CD4-positive, alpha-beta T cell treated with Interleukin-1 beta for 1 hour (primary cell): ENCODE results near the gene EFNA5.

Source experiments
- DNase-seq, 2 donors: peaks; one replicate each; pipeline ENCODE4 v3.0.0-alpha.2; 2020 to 2022

EFNA5 gene

DNA sequence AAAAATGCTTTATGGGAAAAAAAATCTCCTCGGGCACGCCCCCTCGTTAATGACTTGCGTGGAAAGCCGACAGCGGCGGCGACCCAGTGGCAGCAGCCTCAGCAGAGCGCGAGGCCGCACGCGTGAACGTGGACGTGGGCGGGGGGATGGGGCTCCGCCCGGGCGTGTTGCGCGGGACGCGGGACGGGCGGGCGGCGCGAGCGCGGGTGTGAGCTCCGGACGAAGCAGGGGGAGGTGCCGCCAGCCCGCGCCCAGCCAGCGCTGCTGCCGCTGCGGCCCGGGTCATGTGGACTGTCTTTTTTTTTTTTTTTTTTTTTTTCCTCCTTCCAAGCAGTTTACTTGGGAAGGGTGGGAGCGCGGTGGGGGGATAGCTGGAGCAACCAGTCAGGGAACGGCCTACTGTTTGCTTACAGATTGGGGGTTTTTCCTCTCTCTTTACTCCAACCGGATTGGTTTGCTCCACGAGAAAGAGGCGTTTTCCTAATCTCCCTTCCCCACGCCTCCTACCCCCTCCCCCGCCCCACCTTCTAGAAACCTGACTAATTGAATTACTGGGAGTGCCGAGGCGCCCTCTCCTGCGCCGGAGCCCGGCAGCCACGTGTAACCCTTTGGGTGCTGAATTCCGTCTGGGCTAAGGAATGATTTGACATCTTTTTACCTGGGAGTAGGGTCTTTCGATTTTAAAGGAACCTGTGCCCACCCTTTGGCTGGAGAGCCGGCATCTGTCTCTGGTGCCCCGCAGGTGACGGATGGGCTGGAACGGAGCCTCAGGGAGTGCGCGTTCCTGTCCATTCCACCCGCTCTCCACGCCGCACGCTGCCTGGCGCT lies 1.7 kb upstream of the EFNA5 start:
- DNase-seq: no peak

DNA sequence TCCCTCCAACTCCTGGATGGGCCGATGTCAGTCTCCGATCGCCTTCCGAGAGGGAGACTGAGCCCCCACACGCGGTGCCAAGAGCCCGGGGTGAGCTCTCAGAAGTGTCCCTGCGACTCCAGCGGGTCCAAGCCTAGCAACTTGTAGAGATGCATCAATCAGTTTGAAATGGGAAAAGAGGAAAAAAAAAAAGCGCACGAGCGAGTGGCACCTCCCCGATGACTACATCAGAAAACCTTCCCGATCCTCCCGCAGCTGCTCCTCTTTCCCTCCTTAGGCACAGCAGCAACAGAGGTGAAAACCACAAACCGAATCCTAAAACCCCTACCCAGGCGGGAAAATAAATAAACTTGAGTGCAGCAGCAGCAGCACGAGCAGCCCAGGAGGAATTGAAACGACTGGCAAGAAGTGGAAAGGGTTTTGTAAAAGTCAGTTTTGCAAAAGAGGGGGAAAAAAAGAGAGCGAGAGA lies 1.0 kb upstream of the EFNA5 start:
- no peak for DNase-seq

DNA sequence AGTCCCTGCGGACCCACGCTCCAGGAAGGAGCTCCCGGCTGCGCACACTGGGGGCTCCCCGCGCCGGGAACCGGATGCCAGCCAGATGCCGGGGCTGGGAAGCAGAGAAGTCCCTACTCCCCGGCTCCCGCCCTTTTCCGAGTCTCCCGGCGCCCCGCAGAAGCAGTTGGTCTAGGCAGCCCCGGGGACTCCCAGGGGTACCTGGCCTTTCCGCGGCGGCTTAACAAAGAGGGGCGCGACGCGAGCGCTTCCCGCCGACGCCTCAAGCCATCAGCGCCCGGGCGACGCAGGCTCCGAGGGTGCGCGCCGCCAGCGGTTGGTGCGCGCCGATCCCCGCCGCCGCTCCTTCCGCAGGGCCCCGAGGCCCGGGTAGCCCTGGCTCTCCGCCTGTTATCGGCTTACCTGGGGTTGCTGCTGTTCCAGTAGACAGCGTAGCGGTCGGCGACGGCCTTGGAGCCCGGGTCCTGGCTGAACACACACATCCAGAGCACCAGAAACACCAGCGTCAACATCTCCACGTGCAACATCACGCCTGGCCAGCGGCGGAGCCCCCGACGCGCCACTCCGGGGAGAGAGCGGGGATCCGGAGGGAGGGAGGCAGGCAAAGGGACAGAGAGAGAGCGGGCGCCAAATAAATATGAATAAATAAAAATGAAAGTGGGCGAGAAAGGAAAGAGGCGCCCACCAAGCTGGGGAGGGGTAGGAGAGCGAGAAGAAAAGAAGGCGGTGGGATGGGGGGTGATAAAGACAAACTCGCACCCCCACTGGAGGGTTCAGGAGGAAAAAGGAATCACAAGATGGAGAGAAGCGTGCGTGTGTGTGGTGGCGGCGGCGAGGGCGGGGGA lies 428 bp downstream of the EFNA5 start:
- DNase-seq: no peak

DNA sequence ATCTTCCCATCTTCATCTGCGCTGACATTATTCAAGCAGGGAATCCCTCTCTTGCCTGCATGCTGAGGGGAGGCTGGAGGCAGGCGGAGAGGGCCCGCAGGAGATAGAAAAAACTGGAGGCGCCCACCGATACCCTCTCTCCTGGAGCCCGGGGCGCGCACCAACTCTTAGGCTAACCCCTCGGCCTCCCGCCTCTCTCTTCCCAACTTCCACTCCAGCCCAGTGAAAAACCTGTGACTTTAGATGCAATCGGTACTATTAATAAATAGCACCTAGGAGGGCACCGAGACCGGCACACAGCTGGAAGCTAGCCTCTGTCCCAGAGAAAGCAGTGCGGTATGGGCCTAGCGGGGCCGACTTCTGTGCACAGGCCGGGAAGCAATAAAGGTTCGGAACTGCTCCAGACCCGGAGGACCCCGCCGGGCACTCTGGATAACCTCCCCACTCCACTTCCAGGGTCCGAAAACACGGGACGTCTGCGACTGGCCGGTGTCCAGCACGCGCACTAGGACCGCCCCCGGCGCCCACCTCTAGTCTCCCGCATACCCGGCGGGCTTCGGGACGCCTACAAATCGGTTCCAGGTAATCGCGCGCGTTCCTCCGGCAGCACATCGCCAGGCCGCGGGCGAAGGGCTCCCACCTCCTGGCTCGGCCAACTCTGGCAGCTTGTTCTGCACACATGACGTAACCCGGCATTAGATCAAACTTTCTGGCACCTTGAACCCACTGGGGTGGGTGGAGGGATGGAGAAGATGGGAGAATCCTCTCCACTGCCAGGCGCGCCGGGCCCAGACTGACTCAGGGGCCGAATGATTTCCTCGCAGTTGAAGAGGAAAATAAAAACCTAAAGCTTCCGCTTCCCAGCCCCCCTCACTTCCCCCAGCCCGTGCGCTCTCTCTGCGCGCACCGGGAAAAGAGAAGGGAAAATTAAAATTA lies 1.4 kb downstream of the EFNA5 start:
- DNase-seq: no peak

DNA sequence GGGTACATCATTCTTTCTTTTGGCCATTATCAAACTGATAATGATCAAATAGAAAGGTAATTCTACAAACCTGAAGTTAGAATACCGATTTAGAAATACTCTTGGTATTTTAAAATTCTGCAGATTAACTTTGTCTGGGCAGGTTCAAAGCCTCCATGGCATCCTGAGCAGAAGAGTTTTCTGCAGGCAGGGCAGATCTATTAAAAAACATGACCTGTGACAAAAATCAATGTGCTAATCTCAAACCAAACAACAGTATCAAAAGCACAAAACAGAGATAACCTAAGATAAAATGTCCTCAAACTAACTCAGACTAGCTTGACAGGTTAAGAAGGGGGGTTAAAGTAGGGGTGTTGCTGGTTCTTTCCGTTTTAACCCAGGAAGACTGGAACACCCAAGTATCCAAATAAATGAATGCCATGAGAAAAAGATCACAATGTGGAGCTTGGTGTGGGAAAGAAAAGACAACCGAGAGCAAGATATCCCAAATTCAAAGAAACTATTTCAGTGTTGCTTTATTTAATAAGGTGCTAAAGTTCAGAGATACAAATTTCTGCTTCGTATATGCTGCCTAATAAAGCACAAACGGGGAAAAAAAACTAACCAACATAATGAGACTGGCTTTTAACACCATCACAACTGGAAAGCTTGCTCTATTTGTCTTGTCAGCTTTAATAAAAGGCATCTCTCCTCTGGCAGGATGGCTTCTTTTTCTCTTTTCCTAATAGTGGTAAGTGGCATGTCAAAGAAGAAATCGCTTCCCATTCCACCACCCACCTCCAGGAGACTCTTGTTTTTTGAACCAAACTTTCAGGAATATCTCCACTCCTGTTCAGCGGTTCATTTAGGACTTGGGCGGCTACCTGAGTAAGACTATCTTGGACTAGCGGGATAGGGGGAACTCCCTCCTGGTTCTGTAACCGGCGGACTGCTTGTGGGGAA lies 2.3 kb downstream of the EFNA5 start:
- no peak for DNase-seq

DNA sequence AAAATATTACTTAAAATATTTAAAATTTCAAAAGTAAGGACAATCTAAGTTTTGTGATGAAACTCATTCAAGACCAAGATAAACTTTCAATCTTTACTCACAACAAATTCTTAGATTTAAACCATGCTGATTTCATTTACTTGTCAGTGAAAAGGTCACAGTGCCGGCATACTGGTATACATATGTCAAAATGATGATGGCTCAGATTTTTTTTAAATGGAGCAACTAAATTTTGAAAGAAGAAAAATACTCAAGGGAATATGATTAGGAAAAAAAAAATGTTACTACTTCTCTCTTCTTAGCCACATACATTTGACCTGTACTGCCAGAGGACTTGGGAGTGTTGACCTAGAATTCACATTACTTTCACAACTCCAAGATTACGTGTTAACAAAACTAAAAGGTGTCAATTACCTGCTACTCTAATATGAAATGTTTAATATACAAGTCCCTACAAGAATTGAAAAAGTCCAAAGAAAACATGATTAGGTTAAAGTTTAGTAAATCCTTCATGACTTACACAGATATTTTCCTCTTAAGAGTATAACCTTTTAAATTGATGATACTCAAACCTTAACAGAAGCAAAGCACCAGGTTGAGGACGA lies 4.6 kb downstream of the EFNA5 start:
- no peak for DNase-seq

DNA sequence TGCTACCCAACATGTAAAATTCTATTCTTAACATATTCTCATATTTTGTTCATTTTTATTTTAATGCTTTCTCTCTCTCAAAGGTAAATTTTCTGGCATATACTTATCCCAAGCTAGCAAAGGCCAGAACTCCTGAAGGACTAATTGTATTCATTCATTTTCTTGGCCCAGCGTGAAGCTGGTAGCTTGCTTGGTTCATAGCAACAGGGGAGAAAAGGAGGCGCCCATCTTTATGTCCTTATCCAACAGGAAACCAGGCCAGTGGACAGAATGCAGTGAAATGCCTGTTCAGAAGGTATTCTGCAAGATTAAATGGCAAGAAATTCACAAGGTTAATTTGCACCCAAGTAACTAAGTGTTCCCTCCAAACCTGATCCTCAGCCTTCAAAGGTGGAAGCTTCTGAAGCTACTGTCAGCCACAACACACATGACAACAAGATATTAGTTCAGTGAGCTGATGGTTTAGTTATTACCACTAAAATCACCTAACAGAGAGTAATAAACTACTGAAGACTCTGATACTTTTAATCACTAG lies 5.6 kb downstream of the EFNA5 start:
- DNase-seq: no peak

DNA sequence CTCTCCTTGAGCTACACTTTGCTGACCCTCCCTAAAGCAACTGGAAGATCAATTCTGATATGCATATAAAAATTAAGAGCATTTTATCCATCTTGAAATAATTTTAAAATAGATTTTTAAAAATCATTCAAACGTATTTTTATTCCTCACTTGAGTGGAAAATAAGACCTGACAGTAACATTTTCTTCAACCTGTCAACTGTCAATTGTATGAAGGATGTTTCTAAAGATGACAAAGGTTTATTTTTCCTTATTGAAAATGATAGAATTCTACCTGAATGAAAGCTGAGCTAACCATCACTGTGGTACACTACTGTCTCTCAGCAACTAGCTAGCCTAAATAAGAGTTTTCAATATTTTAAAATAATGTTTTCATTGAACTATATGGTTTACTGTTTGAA lies 7.0 kb downstream of the EFNA5 start:
- no peak for DNase-seq

DNA sequence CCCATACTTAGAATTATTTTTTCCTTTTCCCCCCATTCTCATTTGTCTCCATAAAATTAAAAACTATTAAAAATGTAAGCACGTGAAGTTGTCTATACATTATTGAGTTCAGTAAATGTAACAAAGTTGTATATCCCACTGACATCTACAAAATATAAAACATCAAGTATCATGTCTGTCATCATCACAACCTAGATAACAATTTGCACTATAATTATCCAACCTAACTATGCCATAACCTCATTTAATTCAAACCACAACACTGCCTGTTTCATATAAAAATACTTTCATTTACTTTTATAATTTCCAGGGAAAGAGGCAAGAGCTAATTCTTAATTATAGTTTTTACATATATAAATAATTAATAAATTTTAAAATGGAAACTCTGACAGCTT lies 9.1 kb downstream of the EFNA5 start:
- no peak for DNase-seq

DNA sequence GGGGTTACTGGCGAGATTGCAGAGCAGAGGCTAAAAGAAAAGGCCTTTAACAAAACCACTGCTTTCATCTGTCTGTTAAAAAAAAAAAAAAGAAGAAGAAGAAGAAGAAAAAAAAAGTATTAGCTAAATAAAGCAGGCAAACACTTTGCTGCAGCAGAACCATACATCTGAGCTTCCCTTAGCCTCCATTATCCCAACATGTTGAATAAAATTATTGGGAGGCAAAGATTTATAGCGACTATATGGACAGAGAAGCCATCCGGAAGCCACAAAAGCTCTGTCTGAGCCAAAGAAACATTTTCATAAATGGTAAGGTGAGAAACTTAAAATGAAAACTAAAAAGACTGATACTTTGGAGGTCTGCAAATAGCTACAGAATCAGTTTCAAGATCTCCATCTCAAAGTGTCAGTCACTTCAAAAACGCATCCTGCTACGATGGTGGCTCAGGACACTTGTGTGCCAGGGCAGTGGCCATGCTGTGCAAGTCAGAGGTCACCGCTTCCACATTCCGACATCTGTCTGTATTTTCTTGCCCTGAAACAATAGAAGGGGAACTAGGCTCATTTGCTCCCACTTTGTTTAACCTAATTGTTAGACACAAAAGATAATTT lies 9.6 kb downstream of the EFNA5 start:
- DNase-seq: no peak

DNA sequence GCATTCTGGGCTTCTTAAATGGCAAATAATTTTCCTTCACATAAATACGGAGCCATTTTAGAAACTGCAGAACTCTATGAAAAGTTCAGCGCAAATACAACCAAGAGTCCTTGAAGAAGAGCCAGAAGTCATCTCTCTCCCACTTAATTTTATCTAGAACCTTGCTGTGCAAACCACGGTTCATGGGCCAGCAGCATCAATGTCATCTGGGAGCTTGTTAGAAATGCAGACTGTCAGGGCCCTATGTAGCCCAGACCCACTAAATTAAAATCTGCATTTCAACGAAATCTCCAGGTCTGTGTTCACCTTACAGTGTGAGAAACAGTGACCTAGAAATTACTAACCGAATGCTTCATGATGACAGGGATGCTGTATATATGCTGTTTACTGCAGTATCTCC lies 12.2 kb downstream of the EFNA5 start:
- no peak for DNase-seq

DNA sequence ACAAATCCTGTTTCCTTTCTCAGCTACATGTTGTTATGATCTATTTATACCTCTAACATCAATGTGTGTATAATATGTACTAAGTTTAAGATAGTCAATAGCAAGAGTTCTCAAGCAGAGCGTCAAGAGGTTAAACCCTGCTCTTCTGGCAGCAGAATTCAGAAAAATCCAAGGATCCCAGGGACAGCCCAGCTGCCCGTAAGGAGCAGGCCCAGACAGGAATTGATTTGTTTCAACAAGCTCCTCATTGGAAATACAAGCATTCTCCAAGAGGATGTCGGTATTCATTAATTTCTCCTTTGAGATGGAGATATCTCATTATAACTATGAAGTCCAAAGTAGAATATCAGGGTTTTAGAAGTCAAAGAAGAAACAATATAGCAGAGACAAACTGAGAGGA lies 14.9 kb downstream of the EFNA5 start:
- DNase-seq: no peak

DNA sequence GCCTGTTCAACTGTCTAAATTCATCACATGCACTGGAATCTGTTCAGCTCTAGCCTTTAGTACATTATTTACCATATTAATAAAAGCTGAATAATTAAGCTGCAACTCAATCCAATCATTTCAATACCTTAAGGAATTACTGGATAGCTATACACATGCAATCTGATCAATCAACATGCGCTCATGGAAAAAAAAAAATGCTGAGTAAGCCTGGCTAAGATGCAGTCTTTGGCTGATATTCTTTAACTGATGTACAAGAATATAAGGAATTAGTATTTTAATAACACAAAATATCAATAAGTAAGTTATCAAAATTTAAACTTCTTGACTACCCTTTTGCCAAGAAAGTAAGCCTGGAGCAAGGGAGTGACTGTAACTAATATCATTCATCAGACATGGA lies 15.9 kb downstream of the EFNA5 start:
- no peak for DNase-seq

DNA sequence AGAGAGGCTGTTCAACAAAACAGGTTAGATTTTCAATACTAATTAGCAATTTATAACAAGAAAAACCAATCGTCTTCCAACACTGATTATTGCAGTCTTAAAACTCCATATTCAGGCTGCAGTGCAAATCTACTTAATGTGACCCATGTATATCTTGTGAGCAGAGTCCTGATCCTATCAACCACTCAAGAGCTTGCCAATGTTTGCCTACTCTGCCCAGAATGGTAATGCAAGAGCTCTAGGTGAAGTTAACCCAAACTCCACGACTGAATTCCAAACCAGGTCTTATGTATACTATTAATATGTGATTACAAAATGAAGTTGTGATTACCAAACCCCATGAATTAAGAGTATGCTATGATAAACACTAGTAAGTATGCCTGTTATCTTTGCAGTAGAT lies 17.1 kb downstream of the EFNA5 start:
- no peak for DNase-seq

DNA sequence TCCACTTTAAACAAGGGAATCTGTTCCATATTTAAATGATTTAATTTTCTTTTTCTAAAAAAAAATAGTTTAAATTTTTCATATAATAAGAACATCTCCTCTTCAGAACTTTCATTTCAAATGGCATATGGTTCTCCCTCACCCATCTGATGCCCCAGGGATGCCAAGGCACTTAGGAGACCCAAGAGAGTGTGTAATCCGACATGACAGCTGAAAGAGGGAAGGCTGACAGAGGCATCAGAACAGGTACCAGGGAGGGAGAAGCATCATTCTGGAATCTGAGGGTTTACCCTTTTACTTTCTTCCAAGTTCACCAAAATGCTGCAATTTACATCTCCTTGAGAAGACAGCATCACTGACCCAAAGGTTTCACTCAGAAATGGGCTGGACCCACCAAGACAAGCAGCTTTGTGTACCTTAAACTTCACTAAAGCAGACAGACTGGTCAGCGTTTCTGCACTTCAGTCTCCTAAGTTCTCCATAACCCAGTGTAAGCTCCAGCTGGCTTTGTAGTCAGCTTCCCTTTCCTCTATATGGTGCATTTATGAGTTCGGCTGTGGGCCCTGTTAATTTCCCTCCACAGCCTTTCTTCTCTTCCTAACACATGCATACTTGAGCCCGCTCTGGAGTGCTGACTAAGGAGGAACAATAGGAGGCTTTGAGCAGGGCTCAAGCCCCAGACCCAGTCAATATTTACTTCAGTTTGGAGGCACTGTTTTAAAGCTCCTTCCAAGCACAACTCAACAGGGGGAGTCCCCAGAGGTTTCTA lies 17.7 kb downstream of the EFNA5 start:
- DNase-seq: no peak

DNA sequence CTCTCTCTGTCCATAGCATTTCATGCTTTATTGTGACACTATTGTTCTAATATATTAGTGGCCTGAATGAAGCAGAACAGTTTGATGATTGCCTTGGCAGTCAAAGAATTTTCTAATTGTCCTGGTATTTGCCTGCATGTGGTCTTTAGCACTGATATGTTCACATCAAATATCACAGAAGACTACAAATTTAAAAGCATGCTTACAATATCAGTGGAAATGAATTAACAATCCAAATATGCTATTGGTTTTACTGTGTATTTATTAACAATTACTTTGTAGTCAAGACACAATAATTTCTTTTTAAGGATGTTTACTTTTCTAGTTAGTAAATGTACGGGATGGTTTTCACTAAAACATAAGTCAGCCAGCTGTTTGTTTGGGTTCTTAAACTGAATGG lies 18.3 kb downstream of the EFNA5 start:
- no peak for DNase-seq

DNA sequence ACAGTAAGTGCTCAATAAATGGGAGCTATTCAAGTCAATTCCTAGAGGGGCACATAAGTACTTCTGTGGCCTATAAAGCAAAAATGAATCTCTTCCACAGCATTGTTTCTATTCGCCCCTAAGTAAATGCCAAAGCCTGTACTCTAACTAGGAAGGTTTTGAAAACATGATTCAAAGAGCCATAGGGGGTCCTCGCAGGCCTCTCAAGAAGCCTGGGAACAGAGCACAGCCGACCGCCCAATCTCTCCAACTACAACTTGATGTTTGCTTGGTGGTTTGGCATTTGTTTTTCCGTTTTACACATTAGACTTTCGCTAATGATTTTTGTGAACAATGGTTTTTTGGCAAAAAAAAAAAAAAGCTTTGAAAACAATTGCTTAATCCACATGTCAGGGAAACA lies 19.4 kb downstream of the EFNA5 start:
- DNase-seq: no peak

DNA sequence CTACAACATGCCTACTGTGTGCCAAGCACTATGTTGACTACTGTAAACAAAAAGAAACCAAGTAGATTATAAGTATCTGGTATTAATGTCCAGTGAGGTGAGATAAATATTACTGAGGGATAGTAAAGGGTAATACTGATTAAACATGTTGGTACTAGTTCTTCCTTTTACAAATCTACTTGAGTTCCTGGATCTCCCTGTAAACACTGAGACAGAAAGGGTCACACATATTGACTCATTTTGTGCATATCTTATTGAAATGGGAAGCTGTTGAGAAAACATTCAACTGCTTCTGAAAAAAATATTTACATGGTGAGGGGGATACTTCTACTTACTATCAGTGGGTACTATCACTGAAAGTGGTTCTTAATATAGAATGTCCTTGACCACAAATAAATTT lies 24.3 kb downstream of the EFNA5 start:
- no peak for DNase-seq

DNA sequence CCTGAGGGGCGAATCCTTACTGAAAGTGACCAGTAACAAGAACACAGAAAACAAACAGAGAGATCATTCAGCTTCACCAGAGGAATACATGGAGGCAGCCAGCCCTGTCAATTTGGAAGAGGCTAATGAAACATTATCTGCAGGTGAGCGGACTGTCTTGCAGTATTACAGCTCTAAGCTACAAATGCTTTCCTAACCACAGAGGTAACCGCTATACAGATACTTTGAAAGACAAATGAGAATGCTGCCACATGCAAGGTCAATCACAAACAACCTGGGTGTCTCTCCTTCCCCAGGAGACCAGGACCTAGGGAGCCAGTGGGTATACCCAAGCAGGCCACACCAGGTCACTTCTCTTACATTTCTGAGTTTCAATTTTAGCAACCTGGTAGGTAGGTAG lies 30.2 kb downstream of the EFNA5 start:
- DNase-seq: no peak

DNA sequence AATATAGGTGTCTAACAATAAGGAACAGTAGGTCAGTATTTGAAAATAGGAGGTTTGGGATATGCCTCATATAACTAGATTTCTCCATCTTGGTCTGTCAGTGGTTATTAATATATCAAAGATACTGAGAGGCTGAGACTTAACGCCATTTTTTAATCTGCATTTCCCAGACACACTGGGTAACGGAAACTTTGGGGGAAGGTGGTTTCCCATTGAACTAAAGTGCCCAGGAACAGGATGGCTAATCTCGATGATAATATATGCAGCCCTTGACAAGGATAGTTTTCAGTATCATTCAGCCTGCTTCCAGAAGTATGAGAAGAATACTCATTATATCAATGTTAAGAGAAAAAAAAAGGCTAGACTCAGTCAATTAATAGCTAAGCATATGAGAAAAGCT lies 30.7 kb downstream of the EFNA5 start:
- DNase-seq: no peak
